Measurements from ENCODE around the gene INPP5J.

GRCh38 chr22:31120230-31120629 lies 2.5 kb upstream of the INPP5J start:
- TF ChIP-seq CTCF (IDR thresholded peaks at IDR 0.05) (no peak), POLR2A (IDR thresholded peaks at IDR 0.05) (no peak)
